GM12875 (cell line): ENCODE measurements around the gene SLC7A4.
"Not testable (repeated sequence)": the region's sequence is repeated elsewhere in the genome, so short reads cannot be mapped to it uniquely, and the experiment has no call there.

ENCODE experiments used
- H3K4me3 ChIP-seq: one replicate; pipeline ENCODE4 v1.5.1; 2011; ENCODE audit warnings: low read depth, low read length, control low read depth
- TF ChIP-seq, protein P1 (sequence below): IDR thresholded peaks from 2 replicates; pipeline ENCODE4 v1.5.1; 2011; ENCODE audit warnings: low read depth, mild to moderate bottlenecking, control low read depth, inconsistent platforms, low read length, moderate library complexity, borderline replicate concordance; ENCODE audit not compliant: insufficient read depth

The SLC7A4 gene

DNA sequence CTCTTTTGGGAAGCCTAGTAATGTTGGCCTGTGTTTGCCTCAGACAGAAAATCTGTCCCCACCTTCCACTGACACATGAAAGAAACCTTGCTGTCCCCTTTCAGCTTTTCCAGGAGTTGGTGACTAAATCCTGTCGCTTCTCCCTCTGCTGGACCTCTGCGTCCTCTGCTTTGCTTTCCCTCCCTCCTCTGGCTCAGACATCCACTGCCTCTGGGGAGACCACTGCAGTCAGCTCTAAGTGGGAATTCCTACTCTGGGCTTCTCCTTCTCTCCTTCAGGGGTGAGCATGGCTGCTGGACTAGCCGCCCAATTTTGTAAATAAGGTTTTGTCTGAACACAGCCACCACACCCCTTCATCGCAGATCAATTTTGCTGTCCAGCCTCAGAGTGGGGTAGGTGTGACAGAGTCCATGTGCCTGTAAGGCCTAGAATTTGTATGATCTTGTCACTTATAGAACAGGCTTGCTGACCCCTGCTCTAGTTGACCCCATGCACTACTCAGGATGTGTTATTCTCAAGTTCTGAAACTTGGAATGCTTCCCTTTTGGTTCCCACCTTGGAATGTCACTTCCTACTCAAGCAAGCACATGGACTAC, 36.4 kb upstream of the SLC7A4 start:
- TF ChIP-seq, protein P1, sequence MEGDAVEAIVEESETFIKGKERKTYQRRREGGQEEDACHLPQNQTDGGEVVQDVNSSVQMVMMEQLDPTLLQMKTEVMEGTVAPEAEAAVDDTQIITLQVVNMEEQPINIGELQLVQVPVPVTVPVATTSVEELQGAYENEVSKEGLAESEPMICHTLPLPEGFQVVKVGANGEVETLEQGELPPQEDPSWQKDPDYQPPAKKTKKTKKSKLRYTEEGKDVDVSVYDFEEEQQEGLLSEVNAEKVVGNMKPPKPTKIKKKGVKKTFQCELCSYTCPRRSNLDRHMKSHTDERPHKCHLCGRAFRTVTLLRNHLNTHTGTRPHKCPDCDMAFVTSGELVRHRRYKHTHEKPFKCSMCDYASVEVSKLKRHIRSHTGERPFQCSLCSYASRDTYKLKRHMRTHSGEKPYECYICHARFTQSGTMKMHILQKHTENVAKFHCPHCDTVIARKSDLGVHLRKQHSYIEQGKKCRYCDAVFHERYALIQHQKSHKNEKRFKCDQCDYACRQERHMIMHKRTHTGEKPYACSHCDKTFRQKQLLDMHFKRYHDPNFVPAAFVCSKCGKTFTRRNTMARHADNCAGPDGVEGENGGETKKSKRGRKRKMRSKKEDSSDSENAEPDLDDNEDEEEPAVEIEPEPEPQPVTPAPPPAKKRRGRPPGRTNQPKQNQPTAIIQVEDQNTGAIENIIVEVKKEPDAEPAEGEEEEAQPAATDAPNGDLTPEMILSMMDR: no peak

DNA sequence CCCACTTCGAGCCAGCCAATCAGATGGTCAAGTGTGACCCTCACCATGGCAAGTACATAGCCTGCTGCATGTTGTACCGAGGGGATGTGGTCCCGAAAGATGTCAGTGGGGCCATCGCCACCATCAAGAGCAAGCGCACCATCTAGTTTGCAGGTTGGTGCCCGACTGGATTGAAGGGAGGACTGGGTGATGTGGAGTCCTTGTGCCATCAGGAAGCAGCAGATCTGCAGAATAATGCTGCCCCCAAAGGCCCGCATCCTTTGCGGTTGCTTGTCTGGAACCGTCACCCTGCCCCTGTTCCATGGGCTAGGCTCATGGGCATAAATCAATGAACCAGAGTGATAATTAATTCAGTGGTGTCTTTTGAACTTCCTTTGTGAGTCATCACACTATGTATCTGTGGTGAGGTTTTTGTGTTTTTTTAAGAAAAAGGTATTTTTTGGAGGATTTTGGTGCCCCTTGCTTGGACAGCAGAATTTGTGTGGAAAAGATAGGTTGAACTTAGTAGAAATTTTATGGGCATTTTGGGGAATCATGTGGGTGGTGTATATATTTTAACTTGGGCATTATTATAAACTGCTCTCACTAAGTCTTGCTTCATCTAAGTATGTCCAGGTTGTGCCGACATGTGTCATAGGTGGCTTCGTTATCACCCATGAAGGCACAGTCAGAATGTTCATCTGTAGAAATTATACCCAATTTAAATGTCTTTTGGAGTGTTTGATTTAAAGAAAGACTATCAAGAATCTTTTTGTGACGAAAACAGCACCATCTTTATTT, 35.7 kb upstream of the SLC7A4 start:
- H3K4me3 ChIP-seq: no peak overlapping the region
- TF ChIP-seq, protein P1: no peak

More for the DNA sequence above, 36.4 kb upstream of the SLC7A4 start:
- no peak overlapping the region for H3K4me3 ChIP-seq

DNA sequence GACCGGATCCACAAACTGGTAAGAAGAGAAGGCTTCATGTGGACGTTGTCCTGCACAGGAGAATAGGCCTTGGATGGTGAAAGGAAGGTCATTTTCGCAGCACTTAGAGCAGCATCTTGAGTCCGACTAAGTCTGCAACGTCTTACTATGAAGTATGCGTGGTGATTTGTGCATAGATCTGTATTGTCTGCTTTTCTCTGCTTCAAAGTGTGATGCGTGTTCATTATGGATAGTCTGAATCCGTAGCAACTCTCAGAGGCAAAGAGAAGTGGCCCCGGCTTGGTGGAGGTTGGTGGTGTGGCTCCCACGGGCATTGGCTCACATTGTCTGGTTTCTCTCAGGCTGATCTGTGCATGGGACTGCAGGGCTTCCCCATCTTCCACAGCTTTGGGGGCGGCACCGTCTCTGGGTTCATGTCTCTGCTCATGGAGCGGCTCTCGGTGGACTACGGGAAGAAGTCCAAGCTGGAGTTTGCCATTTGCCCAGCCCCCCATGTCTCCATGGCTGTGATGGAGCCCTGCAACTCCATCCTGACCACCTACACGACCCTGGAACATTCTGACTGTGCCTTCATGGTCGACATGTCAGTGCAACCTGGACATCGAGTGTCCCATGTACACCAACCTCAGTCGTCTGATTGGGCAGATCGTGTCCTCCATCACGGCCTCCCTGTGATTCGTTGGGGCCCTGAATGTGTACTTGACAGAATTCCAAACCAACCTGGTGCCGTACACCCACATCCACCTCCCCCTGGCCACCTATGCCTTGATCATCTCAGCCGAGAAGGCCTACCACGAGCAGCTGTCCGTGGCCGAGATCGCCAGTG, 34.9 kb upstream of the SLC7A4 start:
- TF ChIP-seq, protein P1: no peak
- H3K4me3 ChIP-seq: no peak overlapping the region

DNA sequence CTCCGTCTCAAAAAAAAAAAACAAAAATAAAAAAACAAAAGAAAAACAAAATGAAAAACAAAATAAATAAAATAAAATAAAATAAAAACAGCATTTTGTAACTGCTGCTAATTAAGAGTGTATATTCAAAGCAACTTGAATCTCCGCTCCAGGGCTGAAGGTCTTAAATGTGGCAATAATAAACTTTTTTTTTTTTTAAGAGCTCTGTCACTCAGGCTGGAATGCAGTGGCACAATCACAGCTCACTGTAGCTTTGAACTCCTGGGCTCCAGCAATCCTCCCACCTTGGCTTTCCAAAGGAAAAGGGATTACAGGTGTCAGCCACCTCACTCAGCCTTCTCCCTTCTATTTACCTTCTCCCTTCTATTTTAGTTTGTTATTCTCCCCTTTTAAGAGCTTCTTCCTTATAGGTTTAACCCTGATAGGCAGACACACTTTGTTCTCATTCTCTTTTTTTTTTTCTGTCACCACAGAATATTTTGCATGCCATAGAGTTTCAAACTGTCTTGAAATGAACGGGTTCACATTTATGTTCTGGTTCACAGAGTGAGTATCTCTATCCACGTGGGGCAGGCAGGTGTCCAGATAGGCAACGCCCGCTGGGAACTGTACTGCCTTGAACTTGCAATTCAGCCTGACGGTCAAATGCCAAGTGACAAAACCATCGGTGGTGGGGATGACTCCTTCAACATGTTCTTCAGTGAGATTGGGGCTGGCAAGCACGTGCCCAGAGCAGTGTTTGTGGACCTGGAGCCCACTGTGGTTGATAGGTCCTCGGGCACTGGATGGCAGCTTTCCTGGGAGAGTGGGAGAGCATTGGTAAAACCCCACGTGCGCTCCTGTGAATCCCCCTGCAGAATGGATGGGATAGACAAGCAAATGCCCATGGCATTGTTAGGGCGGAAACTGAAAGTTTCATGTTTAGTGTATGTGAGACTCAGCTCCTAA, 32.8 kb upstream of the SLC7A4 start:
- TF ChIP-seq, protein P1: no peak
- H3K4me3 ChIP-seq: no peak overlapping the region

DNA sequence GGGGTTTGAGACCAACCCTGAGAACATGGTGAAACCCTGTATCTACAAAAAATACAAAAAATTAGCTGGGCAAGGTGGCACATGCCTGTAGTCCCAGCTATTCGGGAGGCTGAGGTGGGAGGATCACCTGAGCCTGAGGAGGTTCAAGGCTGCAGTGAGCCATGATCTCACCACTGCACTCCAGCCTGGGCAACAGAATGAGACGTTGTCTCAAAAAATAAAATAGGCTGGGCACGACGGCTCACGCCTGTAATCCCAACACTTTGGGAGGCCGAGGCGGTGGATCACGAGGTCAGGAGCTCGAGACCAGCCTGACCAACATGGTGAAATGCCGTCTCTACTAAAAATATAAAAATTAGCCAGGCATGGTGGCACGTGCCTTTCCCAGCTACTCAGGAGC, 32.1 kb upstream of the SLC7A4 start:
- not testable (repeated sequence) for H3K4me3 ChIP-seq

DNA sequence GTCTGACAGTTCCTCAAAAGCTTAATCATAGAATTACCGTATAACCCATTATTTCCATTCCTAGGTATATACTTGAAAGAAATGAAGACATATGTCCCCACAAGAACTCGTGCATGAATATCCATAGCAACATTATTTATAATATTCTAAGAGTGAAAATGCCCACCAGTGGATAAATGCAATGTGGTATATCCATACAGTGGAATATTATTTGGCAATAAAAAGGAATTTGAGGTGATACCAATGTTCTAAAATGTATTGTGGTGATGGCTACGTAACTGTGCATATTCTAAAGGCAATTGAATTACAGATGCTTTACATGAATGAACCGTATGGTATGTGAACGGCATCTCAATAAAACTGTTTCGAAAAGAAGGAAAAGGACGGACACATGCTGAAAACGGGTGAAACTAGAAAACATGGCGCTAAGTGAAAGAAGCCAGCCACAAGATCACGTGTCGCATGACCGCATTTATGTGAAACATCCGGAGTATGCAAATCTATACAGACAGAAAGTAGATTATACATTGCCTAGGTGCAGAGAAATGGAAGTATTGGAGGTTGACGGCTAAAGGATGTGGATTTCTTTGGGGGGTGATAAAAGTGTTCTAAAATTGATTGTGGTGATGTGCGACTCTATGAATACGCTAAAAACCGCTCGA, 29.4 kb upstream of the SLC7A4 start:
- not testable (repeated sequence) for H3K4me3 ChIP-seq

DNA sequence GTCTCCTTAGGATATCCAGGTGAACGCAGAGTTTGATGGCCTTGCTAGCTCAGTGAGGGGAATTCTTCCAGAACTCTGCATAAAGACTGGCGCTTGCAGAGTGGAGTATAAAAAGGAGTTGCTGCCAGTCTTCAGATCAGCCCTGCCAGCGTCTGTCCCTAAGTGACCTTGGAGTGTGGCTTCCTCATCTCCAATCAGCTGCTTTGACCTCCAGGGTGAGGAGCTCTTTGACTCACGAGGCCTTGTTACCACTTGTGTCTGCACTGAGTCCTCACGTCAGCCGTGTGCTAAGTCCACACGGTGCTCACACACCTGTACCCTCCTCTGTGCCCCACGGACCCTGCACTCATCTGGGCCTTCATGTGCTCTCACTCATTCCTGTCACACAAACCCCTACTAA, 28.0 kb upstream of the SLC7A4 start:
- H3K4me3 ChIP-seq: not testable (repeated sequence)

DNA sequence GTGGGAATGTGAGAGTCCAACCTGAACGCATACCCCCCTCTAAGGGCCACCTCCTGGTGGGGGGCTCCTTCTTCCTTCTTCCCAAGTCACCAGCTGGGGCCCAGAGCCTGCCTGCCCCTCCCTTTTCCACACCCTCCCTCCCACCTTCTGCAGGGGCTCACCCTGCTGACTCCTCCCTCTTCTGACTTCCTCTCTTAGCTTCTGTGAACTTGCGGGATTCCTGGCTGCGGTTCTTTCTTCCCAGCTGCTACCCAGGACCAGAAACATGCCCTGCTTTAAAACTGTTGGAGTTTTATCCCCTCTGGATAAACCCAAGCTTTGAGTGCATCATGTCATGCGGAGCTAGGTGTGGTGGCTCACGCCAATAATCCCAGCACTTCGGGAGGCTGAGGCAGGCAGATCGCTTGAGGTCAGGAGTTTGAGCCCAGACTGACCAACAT, 23.5 kb upstream of the SLC7A4 start:
- H3K4me3 ChIP-seq: no peak overlapping the region
- TF ChIP-seq, protein P1: no peak
